Stimulated activated CD4-positive, alpha-beta T cell treated with anti-CD3 and anti-CD28 coated beads, Interleukin-4, amount 100 ng/mL, for 1 hour (primary cell): Measurements from ENCODE around the gene TMEM208.

Experiments used
- DNase-seq: peaks from one replicate; pipeline ENCODE4 v3.0.0-alpha.2; 2020

TMEM208 gene

DNA sequence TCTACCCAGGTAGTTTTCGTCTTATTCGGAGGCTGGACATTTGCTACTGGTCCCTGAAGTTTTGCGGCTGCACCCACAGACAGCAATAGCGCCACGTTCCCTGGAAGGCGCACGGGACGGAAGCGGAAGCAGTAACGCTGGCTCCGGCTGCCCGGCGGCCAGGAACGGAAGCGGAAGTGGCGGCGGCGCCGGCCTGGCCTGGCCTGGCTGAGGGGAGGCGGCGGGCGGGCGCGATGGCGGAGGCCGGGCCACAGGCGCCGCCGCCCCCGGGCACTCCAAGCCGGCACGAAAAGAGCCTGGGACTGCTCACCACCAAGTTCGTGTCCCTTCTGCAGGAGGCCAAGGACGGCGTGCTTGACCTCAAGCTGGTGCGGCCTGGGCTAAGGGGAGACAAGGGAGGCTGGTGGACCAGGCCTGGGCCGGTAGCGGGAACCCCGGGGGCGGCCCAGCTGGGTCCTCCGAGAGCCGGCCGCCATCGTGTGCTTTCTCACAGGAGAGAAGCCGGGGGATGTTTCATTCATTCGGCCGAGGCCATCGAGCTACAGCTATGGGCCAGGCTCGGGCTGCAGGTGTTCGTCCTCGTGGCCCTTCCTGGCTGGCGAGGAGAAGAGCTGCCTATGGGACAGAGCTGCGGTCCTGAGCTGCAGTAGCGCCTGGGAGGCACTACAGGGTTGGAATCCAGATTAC lies 34.8 kb upstream of the TMEM208 start, which contains the start of gene E2F4:
Gene E2F4 (plus strand): TSS at position 161 of the 687 bp plus-strand sequence. CDS start 73 bp downstream, at position 234.
- peak; percentile 86 for DNase-seq

DNA sequence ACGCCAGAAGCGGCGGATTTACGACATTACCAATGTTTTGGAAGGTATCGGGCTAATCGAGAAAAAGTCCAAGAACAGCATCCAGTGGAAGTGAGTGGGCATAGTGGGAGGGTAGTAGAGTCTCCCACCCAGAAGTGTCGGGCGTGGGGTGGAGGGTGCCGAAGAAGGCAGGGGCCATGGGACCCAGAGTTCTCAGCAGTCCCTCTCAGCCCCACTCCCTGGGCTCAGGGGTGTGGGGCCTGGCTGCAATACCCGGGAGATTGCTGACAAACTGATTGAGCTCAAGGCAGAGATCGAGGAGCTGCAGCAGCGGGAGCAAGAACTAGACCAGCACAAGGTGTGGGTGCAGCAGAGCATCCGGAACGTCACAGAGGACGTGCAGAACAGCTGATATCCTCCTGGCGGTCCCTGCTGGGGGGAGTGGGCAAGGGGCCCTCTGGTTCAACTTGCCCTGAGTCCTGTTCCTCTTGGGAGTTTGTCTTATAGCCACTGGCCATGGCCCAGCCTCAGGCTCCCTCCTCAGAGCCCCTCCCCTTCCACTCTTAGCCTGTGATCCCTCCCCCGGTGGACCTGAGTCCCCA lies 34.1 kb upstream of the TMEM208 start:
- DNase-seq: no peak

DNA sequence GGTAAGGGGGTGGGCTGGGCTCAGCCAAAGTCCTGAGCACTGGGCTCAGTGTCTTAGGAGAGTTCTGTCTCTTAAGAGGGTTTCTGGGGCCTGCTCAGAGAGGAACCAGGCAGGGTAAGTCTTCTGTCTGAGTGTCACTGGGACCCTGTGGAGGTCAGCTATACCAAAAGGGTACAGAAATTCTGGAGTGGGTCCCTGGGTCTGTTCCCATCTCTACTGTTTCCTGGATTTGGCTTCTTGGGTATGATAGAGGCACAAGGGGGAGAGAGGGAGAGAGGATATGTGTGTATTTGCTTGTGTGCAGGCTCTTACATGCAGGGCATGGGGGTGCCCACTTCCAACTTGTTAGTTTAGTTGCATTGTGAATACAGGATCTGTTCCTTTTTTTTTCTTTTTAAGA lies 33.4 kb upstream of the TMEM208 start:
- no peak for DNase-seq

DNA sequence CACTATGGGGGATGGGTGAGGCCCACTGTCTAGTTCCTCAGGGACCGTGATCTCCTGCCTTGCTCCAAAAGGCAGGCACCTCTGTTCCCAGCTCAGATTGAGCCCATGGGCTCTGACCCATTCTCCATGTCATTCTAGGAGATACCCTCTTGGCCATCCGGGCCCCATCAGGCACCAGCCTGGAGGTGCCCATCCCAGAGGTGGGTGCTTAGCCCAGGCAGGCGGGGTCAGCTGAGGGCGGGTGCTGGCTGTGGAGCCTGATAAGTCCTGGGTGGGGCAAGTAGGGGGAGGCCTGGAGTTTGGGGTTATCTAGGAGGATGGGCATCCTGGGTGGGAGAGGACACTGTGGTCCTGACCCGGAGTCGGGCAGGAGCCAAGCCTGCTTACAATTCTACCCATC lies 32.7 kb upstream of the TMEM208 start:
- no peak for DNase-seq

DNA sequence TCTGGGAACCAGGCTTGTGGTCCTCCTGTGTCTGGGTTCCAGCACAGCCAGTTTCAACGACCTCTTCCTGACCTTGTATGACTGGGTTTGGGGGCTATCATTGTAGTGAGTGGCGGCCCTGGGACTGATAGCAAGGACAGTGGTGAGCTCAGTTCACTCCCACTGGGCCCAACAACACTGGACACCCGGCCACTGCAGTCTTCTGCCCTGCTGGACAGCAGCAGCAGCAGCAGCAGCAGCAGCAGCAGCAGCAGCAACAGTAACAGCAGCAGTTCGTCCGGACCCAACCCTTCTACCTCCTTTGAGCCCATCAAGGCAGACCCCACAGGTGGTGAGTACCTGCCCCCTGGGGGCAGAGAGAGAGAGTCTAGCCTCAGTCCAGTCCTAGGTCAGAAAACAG lies 31.3 kb upstream of the TMEM208 start:
- DNase-seq: no peak

DNA sequence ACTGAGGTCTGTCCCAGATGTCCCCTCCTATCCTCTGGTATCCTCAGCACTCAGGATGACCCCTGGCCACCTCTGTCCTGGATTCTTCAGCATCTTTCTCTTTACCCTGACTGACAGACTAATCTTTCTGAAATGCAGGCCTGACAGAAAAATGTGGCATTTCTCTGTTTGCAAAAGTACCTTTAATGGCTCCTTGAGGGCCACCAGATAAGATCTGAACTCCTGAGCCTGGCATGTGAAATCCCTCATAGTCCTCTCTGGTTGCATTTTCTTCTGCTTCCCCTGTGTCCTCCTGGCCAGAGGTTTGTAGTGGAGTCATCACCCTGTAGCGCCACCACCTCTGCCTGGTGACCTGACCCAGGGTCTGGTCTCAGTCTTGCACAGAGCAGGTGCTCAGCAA lies 30.0 kb upstream of the TMEM208 start:
- no peak for DNase-seq

DNA sequence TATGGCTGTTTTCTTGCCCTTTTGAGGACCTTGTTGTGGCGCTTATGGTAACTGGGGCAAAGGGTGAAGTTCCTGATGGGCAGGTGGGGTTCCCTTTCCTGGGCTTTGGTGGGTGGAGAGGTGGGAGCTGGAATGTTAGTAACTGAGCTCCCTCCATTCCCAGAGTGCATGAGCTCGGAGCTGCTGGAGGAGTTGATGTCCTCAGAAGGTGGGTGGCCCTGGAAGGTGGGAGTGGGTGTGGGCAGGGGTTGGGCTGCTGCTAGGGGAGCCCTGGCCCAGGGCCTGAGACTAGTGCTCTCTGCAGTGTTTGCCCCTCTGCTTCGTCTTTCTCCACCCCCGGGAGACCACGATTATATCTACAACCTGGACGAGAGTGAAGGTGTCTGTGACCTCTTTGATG lies 29.2 kb upstream of the TMEM208 start:
- DNase-seq: no peak

DNA sequence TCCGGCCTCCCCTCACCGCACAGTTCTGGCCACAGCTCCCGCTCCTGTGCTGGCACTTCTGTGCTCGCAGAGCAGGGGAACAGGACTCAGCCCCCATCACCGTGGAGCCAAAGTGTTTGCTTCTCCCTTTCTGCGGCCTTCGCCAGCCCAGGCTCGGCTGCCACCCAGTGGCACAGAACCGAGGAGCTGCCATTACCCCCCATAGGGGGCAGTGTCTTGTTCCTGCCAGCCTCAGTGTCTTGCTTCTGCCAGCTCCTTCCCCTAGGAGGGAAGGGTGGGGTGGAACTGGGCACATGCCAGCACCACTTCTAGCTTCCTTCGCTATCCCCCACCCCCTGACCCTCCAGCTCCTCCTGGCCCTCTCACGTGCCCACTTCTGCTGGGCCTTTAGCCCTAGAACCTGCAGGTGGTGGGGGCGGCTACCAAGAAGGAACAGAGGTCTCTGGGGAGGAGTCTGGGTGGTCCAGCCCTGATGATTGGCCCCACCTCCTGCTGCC lies 28.6 kb upstream of the TMEM208 start:
- DNase-seq: no peak

DNA sequence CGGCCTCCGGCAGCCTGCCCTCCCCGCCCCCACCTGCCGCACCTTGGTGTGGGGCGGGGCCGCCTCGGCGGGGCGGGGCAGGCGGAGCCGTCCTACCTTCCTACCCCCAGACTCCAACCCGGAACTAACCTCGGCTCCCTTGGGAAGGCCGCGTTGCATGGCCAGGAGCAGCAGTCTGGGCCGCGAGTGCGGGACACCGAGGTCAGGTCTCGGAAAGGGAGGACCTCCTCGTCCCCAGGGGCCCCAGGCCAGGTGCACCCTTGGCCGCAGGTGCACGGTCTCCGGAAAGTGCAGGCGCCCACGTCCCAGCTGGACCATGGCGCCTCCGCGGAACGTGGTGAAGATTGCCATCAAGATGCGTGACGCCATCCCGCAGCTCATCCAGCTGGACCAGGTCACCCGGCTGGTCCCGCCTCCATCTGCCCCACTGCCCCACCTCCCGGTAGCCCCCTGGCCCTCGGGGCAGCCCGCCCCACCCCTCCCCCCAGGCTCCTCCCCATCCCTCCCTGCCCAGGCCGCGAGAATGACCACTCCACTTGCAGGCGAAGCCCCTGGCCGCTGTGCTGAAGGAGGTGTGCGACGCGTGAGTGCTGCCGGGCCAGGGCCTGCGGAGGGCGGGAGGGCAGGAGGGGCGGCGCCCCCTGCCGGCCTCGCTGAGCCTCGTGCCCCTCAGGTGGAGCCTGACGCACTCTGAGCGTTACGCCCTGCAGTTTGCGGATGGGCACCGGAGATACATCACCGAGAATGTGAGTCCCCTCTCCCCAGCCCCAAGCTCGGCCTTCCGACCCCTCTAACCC lies 27.7 kb upstream of the TMEM208 start, which contains the start of gene ELMO3:
Gene ELMO3 (plus strand): TSS at position 121 of the 797 bp plus-strand sequence. CDS start 196 bp downstream, at position 317.
- DNase-seq: no peak

DNA sequence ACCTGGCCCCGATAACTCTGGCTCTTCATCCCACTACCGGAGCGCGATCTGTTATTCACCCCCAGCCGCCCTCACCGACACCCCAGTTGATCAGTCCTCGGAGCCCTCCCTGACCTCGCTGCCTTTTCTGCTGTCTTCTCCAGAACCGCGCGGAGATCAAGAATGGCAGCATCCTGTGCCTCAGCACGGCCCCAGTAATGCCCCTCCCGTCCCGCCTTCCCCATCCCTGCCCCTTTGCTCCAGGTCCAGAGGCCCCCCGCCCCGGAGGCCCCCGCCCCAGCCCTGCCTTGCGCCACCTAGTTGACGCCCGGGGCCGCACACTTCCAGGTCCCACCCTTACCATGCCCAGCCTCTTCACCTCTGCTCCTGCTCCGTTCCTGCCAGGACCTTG lies 27.1 kb upstream of the TMEM208 start:
- DNase-seq: no peak

DNA sequence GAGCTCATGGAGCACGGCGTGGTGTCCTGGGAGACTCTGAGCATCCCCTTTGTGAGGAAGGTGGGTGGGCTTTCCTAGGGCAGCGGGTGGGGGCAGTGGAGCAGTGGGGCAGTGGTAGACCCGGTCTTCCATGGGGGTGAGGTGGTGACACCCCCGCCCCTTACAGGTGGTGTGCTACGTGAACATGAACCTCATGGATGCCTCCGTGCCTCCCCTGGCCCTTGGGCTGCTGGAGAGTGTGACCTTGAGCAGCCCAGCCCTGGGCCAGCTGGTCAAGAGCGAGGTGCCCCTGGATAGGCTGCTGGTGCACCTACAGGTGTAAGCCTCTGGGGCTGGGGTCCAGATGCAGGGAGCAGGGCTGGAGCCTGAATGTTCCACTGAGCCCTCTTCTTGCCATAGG lies 26.4 kb upstream of the TMEM208 start:
- DNase-seq: no peak

DNA sequence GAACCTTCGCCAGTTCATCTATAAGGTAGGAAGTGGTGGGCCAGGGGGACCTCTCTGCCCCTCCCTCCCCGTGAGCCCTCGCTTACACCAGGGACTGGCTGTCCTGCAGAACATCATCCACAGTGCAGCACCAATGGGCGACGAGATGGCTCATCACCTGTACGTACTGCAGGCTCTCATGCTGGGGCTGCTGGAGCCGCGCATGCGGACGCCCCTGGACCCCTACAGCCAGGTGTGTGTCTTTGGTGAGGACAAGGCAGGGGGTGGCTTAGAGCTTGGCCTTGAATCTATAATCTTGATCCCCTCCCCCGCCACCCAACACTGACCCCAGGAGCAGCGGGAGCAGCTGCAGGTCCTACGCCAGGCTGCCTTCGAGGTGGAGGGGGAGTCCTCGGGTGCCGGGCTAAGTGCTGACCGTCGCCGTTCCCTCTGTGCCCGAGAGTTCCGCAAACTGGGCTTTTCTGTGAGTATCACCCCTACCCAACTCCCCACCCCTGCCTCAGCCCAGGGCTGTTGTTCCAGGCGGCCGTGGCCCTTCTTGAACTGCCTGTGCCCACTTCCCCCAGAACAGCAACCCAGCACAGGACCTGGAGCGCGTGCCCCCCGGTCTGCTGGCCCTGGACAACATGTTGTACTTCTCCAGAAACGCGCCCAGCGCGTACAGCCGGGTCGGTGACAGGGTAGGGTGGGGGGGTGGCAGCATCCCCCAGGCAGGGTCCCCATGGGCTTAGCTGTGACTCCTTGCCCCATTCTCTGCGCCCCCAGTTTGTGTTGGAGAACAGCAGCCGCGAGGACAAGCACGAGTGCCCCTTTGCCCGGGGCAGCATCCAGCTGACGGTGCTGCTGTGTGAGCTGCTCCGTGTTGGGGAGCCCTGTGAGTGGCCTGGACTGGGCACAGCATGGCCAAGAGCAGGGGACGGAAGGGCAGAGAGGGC lies 25.3 kb upstream of the TMEM208 start:
- DNase-seq: no peak

DNA sequence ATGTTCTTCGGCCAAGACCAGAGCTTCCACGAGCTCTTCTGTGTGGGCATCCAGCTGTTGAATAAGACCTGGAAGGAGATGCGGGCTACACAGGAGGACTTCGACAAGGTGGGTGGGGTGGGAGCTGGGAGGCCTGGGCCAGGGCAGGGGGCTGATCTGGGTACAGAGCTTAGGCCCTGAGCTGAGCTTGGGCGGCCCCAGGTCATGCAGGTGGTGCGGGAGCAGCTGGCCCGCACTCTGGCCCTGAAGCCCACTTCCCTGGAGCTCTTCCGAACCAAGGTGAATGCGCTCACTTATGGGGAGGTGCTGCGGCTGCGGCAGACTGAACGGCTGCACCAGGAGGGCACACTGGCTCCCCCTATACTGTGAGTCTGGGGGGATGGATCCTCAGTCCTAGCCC lies 24.5 kb upstream of the TMEM208 start:
- DNase-seq: no peak

DNA sequence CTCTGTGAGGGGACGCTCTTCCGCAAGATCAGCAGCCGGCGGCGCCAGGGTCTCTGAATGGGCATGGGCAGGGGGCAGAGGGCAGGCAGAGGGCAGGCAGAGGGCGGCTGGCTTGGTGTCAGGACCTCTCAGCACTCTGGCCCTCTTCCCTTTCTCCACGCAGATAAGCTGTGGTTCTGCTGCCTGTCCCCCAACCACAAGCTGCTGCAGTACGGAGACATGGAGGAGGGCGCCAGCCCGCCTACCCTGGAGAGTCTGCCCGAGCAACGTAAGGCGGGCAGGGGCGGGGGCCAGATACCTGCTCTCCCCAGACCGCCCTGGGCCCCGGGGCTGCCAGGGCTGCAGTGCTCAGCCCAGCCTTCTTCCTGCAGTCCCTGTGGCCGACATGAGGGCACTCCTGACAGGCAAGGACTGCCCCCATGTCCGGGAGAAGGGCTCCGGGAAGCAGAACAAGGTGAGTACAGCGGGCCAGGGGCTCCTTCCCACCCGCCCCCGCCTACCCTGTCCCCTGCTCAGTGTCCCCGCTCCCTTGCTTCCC lies 23.9 kb upstream of the TMEM208 start:
- no peak for DNase-seq

DNA sequence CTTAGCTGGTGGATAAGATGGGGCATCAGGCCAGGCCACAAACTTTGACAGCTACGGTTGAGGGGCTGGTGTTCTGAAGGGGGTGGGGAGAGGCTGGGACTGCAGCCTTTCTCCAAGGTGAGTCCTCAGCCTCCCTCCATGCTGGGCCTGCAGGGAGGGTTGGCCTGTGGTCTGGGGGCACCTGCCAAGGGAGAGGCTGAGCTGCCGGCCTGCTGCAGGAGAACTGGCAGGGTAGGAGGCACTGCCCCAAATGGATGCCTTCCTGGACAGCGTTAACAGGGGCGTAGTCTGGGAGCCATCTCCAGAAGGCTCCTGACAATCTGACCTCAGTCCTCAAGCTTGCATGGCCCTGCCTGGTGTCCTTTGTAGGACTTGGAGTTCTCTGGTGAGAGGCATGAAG lies 22.9 kb upstream of the TMEM208 start:
- DNase-seq: no peak

DNA sequence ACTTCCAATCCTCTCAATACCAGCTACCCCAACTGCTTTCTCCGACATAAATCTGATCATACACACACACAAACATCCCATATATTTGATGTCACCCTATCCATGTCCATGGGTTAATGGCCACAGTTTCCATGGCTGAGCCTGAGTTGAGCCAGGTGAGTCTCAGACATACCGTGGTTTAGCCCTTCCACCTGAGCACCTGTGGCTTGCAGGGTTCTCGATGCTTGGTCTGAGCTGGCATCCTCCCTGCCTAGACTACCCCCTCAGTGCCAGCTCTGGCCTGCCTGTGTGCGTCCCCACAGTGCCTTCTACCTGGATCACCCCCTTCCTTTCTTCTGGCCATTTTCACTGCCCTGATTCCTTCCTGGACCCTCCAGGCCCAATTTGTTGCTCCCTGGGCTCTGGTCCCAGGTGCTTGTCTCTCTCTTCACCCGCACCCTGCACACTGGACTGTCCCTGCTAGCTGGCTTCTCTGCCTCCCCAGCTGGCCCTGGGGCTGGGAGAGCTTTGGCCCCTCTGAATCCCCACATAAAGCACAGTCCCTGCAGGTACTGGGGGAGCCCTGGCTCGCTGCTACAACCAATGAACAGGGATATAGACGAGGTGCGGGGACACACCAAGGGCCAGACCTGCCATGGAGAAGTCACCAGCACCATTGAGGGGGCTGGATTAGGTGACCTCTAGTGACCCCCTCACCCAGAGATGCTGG lies 20.6 kb upstream of the TMEM208 start:
- no peak for DNase-seq

DNA sequence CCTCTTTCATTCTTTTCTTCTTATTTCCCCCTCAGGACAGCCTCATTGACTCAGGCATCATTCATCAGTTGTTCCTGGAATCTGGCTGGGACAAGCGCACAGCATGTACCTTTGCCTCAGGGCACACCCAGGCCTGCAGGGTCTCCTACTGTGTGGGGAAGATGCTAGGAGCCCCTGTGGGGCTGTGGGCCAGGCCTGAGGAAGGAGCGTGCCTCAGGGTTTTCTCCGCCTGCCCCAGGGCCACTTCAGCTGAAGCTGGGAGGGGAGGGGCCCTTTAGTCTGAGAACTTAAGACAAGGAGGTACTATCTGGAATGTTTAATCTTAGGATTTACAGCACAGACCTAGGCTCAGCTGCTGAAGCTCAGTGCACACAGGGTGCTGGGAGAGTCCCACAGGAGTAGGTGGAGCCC lies 20.1 kb upstream of the TMEM208 start:
- no peak for DNase-seq

DNA sequence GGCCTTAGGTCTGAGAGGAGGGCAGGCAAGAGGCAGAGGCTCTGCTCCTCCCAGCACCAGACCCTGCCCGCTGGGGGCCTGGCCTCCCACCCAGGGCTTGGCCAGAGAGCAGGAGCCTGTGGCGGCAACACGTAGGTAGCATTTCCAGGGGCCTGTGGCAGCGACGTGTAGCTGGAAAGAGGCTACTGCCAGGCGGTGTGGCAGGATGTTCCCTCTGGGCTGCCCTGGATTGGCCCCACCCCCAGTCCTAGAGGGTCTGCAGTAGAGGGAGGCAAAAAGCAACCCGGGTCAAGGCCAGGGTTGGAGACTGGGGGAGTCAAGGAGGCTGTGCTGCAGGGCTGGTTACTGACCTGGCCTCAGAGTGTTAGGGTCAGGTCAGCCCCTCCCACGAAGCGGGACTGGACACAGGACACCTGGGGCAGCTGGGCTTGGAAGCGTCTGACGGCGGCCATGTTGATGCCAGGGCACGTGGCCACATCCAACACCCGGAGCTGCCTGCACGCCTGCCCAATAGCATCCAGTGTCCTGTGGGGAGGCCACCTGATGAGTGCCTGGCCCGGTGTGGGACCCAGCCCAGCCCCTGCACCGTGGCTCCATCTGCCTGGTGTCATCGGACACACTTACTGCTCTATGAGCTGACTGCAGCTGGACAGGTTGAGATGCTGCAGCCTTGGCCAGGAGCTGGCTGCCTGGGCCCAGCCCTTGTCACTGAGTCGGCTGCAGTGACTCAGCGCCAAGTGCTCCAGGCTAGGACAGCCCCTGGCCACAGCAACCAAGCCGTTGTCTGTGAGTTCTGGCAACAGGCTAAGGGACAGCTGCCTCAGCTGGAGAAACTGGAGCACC lies 19.5 kb upstream of the TMEM208 start:
- DNase-seq: no peak

DNA sequence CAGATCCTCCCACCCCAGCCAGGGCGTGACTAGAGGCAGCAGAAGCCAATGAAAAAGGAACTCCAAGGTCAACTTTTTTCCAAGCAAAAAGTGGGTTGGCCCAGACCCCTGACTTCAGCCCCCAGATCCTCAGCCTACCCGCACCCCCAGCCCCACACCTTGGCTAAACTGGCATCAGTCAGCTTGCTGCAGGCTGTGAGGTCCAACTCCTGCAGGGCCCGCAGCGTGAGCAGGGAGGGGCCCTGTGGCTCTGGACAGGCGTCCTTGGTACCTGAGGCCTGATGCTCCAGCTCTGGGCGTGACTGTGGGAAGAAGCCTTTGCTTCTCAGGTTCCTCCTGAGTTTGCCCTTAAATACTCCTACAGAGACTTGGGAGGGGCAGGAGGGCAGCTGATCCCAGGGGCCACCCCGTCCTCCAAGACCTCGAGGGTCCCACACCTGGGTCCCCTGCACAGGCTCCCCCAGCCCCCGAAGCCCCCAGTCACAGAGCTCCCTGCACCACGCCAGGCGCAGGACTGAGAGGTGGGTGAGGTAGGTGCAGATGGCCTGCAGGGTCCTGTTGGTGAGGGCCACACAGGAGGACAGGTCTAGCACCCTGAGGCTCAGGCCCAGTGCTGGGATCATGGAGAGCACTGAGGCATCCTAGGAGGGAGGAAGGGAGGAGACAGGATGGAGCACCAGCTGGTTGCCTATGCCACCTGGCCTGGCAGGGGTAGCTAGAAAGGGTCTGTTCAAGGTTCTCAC lies 18.6 kb upstream of the TMEM208 start:
- DNase-seq: no peak

DNA sequence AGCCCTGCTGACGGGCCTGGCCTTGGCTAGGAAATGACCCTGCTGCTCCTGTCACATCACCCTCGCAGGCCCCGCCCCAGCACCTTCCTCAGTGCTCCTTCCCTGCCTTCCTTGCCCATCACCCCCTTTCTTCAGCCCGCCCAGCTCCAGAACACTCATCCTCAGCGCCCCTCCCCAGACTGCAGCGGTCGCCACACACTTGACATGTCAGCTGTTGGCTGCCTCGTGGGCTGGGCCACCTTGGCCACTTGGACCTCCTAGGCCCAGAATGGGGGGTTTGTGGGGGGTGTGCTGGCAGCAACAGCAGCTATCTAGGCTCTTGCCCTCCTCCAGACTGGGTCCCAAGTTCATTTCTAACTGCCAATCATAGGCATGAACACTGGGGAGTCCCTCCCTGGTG lies 17.4 kb upstream of the TMEM208 start:
- DNase-seq: no peak
